Muscle of arm (tissue), 14 donors: ENCODE measurements around the gene ZBTB42. TPM values are rescaled to one million over a fixed set of nuclear protein-coding genes. Genes with fewer than 3 reads are reported as not detected.

Source experiments
- DNase-seq: peaks from one replicate; pipeline ENCODE4 v3.0.0-alpha.2; 2013
- long read RNA-seq, 11 donors: transcript quantifications; one replicate each; lab custom pipeline, GENCODE V29; 2026
- polyA plus RNA-seq, 12 donors: library from polyadenylated mRNA; unstranded; fragments of 120-200 nt; gene quantifications; one replicate each; pipeline ENCODE4 v1.2.1, GENCODE V29; 2013; ENCODE audit not compliant: insufficient read length in 12 of 12

Gene ZBTB42
- 10 to 100 TPM in 1 of 12 donors, 1 to 10 TPM in 10, not detected in 1; 3.4 to 11.3 (median 5.5) TPM for polyA plus RNA-seq
- long read RNA-seq, donor 1, transcript ZBTB42-201 (1 exons, 3,800 nt) = major isoform, 7 of 9 reads
- long read RNA-seq, donor 1, partial matches to known transcripts = 0 of 9 reads
- long read RNA-seq, donor 1, other reads (novel, unspliced or antisense) = 0 of 9 reads
- long read RNA-seq, donor 2, transcript ZBTB42-201 (1 exons, 3,800 nt) = major isoform, 11 of 11 reads
- long read RNA-seq, donor 2, partial matches to known transcripts = 0 of 11 reads
- long read RNA-seq, donor 2, other reads (novel, unspliced or antisense) = 0 of 11 reads
- long read RNA-seq, donor 3, transcript ZBTB42-201 (1 exons, 3,800 nt) = major isoform, 6 of 6 reads
- long read RNA-seq, donor 3, partial matches to known transcripts = 0 of 6 reads
- long read RNA-seq, donor 3, other reads (novel, unspliced or antisense) = 0 of 6 reads
- long read RNA-seq, donor 4, partial matches to known transcripts = 0 of 5 reads
- long read RNA-seq, donor 4, other reads (novel, unspliced or antisense) = 0 of 5 reads
- long read RNA-seq, donor 5, transcript ZBTB42-201 (1 exons, 3,800 nt) = major isoform, 18 of 19 reads
- long read RNA-seq, donor 5, partial matches to known transcripts = 0 of 19 reads
- long read RNA-seq, donor 5, other reads (novel, unspliced or antisense) = 0 of 19 reads
- long read RNA-seq, donor 6, partial matches to known transcripts = 0 of 4 reads
- long read RNA-seq, donor 6, other reads (novel, unspliced or antisense) = 0 of 4 reads
- long read RNA-seq, donor 7, partial matches to known transcripts = 0 of 4 reads
- long read RNA-seq, donor 7, other reads (novel, unspliced or antisense) = 0 of 4 reads
- long read RNA-seq, donor 8, transcript ZBTB42-201 (1 exons, 3,800 nt) = major isoform, 20 of 21 reads
- long read RNA-seq, donor 8, partial matches to known transcripts = 0 of 21 reads
- long read RNA-seq, donor 8, other reads (novel, unspliced or antisense) = 0 of 21 reads
- long read RNA-seq, donor 9, partial matches to known transcripts = 0 of 3 reads
- long read RNA-seq, donor 9, other reads (novel, unspliced or antisense) = 0 of 3 reads
- long read RNA-seq, donor 10, transcript ZBTB42-201 (1 exons, 3,800 nt) = major isoform, 8 of 9 reads
- long read RNA-seq, donor 10, partial matches to known transcripts = 0 of 9 reads
- long read RNA-seq, donor 10, other reads (novel, unspliced or antisense) = 0 of 9 reads
- long read RNA-seq, donor 11, transcript ZBTB42-201 (1 exons, 3,800 nt) = major isoform, 7 of 8 reads
- long read RNA-seq, donor 11, partial matches to known transcripts = 0 of 8 reads
- long read RNA-seq, donor 11, other reads (novel, unspliced or antisense) = 0 of 8 reads

DNA sequence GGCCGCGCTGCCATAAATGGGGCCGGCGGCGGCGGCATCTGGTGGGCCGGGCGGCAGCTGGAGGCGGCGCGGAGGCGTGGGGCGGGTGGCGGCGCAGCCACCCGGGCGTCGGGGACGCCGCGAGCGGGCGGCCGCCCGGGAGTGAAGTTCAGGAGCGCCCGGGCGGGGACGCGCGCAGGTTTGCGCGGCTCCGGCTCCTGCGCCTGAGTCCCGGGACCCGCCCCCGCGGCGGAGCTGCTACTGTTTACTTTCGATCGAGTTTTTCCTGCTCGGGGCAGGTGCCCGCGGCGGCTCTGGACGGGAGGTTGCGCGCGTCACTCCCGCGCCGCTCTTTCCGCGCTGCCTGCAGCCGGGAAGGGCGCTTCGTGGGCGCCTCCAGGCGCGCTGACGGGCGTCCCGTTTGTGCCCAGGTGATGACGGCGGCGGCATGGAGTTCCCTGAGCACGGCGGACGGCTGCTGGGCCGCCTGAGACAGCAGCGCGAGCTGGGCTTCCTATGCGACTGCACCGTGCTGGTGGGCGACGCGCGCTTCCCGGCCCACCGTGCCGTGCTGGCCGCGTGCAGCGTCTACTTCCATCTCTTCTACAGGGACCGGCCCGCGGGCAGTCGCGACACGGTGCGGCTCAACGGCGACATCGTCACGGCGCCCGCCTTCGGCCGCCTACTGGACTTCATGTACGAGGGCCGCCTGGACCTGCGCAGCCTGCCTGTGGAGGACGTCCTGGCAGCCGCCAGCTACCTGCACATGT, at the start of gene ZBTB42:
ZBTB42 (plus strand) TSS at position 331 of the 749 bp plus-strand sequence; CDS start at position 428, 97 bp downstream.
- no peak for DNase-seq

- no peak for DNase-seq
These were observed 49.1 kb upstream of the ZBTB42 start for GRCh38 chr14:104751539-104752422.

DNA sequence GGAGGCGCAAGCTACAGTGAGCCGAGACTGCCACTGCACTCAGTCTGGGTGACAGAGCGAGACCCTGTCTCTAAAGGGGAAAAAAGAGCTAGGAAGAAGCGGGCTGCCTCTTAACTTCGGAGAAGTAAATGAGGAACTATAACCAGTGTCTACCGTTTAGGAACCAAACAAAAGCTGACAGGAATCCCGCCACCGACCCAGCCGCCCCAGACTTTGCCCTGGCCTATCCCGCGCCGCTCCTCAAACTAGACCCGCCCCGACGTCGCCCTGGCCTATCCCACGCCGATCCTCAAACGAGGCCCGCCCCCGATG, 48.5 kb upstream of the ZBTB42 start:
- no peak for DNase-seq

GRCh38 chr14:104752735-104753527, 48.0 kb upstream of the ZBTB42 start, which contains the start of gene SIVA1:
TSS of gene SIVA1 (plus strand) at chr14:104753147. CDS start at chr14:104753202, 55 bp downstream.
- peak; percentile 100 for DNase-seq

- DNase-seq = no peak
These were observed 47.2 kb upstream of the ZBTB42 start for GRCh38 chr14:104753528-104754212.

- no peak for DNase-seq
These were observed 46.6 kb upstream of the ZBTB42 start for GRCh38 chr14:104754213-104754851.

DNA sequence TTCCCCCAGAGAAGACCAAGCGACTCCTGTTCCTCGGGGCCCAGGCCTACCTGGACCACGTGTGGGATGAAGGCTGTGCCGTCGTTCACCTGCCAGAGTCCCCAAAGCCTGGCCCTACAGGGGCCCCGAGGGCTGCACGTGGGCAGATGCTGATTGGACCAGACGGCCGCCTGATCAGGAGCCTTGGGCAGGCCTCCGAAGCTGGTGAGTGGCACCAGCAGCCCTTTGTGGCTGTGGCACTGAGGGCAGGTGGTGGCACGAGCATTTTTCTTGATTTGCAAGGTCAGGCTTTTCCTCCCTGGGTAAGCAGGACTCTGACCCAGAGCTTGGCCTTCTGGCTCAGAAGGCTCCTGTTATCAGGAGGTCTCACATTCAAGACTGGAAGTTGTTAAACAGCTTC, 45.3 kb upstream of the ZBTB42 start:
- no peak for DNase-seq

DNA sequence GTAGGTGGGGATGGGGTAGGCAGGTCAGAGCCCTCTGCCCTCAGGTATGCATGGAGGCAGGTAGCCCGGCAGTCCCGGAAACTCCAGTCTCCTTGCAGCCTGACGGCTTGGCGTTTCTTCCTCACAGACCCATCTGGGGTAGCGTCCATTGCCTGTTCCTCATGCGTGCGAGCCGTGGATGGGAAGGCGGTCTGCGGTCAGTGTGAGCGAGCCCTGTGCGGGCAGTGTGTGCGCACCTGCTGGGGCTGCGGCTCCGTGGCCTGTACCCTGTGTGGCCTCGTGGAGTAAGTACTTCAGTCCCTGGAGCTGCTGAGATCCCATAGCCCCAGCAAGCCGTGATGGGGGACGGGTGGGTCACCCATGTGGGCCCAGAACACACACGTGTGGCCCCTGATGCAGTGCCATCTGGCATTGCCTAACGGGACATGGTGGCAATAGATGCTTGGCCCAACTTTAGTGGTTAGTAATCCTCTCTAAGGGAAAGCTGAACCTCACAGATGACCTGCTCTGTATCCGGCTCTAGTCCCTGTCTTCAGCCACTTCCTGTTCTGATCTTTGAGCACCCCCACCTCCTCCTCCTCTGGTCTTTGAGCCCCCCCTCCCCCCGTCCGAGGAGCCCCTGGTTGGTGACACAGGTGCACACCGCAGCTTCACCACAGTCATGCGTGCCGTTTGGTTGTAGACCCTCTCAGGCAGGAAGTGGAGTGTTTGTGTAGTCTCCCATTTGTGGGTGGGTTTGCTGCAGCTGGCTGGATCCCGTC, 44.2 kb upstream of the ZBTB42 start:
- no peak for DNase-seq

GRCh38 chr14:104757238-104757585, 43.7 kb upstream of the ZBTB42 start:
- no peak for DNase-seq

DNA sequence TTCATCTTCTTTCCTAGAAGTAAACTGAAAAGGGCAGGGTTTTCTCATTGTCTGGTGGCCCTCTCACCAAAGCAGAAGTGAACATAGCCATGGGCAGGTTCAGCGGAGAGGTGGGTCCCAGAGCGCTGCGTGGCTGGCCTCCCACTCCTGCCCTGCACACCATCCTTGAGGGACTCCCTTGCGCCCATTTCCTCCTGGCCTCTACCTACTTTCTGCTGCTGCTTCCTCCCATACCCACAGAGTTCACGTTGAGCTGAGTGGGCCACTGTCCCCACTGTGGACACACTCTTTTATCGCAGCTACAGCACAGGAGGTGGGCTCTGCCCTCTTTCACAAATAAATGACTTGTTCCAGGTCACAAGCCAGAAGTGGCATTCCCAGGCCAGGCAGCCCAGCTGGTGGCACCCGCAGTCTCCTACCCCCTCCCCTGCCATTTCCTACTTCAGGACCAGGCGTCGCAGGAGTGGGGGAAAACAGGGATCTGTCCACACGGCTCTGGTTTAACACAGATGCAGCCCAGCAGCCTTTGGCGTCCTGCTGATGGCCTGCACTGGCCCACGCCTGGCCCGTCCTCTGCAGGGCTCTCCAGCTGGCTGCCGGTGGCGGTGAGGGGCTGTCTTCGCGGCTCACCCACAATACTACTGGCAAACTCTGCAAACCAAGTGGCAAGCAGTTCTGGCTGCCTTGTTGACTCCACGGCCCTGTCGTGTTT, 43.1 kb upstream of the ZBTB42 start:
- DNase-seq = no peak

- DNase-seq = no peak
These were observed 41.6 kb upstream of the ZBTB42 start for GRCh38 chr14:104758981-104759969.

GRCh38 chr14:104765517-104765916, 35.4 kb upstream of the ZBTB42 start:
- no peak for DNase-seq

DNA sequence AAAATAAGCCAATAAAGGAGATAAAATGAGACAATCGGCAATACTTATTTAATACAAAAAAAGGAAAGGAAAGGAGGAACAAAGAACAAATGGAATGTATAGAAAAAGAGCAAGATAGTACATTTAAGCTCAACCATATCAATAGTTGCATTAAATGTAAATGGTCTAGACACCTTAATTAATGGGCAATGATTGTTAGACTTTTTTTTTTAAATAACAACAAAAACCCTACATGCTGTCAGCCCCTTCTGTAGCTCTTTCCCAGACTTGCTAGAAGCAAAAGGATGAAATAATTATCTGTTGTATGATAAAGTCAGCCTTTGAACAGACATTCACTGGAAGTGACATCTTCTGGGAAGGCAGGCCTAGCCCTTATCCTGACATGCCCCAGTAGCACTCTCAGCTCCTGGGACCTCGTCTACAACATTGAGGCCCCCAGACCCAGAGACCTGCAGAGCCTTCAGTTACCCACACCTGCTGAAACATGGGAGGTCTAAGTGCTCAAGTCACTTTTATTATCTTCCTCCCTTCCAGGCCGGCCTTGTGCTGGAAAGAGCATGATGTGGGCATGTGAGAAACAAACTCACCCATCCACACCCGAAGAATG, 34.5 kb upstream of the ZBTB42 start:
- no peak for DNase-seq

GRCh38 chr14:104766863-104767633, 33.9 kb upstream of the ZBTB42 start:
- DNase-seq = no peak
